D721Med (cell line): ENCODE measurements around the gene IP6K3.

ENCODE experiments used
- DNase-seq: peaks from one replicate; pipeline ENCODE4 v3.0.0; 2011; ENCODE audit warnings: low spot score; ENCODE audit not compliant: insufficient read length
- FAIRE-seq: peaks from 2 replicates; lab custom pipeline; 2011; peaks lifted over from hg19 to GRCh38; lab: Jason Lieb, UNC
- TF ChIP-seq, protein P1 (sequence below): IDR thresholded peaks from 2 replicates; pipeline ENCODE4 v1.5.1; 2012; ENCODE audit warnings: mild to moderate bottlenecking, control low read depth; ENCODE audit not compliant: insufficient read depth; ENCODE audit errors: missing control alignments

IP6K3 gene

DNA sequence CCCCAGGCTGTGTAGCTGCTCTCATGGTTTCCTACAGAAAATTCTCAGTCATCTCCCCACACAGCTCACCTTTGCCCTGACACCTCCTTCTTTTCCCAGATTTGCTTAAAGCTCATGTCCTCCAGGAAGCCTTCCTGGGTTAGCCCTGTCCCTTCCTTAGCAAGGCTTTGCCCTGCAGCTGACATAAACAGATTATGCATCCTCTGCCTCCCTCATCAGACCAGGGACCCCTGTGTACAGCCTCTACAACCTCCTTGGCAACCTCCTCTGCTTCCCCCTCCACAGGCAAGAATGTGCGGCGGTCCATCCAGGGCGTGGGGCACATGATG is 75.0 kb downstream of the IP6K3 start:
- DNase-seq (no peak), FAIRE-seq (no peak)
- TF ChIP-seq, protein P1, sequence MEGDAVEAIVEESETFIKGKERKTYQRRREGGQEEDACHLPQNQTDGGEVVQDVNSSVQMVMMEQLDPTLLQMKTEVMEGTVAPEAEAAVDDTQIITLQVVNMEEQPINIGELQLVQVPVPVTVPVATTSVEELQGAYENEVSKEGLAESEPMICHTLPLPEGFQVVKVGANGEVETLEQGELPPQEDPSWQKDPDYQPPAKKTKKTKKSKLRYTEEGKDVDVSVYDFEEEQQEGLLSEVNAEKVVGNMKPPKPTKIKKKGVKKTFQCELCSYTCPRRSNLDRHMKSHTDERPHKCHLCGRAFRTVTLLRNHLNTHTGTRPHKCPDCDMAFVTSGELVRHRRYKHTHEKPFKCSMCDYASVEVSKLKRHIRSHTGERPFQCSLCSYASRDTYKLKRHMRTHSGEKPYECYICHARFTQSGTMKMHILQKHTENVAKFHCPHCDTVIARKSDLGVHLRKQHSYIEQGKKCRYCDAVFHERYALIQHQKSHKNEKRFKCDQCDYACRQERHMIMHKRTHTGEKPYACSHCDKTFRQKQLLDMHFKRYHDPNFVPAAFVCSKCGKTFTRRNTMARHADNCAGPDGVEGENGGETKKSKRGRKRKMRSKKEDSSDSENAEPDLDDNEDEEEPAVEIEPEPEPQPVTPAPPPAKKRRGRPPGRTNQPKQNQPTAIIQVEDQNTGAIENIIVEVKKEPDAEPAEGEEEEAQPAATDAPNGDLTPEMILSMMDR = no peak
